ENCODE measurements around the gene TERT.
"Not testable (repeated sequence)": the region's sequence is repeated elsewhere in the genome, so short reads cannot be mapped to it uniquely, and the experiment has no call there.

The TERT gene

DNA sequence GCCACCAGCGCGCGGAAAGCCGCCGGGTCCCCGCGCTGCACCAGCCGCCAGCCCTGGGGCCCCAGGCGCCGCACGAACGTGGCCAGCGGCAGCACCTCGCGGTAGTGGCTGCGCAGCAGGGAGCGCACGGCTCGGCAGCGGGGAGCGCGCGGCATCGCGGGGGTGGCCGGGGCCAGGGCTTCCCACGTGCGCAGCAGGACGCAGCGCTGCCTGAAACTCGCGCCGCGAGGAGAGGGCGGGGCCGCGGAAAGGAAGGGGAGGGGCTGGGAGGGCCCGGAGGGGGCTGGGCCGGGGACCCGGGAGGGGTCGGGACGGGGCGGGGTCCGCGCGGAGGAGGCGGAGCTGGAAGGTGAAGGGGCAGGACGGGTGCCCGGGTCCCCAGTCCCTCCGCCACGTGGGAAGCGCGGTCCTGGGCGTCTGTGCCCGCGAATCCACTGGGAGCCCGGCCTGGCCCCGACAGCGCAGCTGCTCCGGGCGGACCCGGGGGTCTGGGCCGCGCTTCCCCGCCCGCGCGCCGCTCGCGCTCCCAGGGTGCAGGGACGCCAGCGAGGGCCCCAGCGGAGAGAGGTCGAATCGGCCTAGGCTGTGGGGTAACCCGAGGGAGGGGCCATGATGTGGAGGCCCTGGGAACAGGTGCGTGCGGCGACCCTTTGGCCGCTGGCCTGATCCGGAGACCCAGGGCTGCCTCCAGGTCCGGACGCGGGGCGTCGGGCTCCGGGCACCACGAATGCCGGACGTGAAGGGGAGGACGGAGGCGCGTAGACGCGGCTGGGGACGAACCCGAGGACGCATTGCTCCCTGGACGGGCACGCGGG is at the start of gene TERT:
Gene TERT (minus strand): TSS at position 234 of the 815 bp plus-strand sequence. CDS start 79 bp downstream, at position 155.
- DNase-seq, result no peak

DNA sequence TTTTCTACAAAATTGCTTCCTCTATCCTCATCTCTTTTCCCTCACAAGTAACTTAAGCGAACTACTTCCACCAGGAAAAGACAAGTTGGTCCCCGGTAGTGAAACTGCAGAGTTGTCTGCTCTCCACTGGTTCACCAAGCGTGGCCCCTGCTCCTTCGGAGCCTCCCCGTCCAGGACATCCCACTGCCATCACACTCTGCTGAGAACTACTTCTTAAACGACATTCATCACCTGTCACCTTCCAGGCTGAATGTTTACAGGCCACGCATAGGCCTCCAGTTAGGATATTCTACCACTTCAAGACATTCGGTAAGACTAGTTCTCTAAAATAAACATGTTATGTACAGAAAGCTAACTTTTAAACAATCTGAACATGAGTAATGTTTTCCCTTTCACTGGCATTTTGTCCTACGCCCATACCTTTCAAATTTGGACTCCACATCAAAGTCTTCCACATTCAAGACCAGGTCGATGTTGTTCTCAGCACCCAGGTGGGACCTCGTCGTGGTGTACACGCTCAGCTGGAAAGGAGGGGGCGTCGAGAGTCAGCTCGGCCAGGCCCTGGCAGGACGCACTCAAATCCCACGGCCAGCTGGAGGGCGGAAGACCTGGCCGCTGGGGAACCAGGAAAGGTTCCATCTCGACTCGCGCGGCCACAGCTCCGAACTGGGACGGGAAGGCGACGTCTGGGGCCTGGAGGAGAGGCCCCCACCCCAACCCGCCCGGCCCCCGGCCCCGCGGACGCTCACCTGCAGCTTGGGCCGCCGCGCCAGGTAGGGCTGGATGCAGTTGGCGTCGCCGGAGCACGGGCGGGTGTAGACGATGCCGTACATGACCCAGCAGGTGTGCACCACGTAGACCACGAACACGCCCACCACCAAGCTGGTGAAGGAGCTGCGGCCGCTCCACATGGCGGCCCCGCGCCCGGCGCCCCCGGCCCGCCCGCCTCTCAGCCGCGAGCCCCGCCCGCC is 49.3 kb upstream of the TERT start:
- DNase-seq, result peak; percentile 30

GRCh38 chr5:1343315-1343751 is 48.5 kb upstream of the TERT start:
- no peak for DNase-seq

DNA sequence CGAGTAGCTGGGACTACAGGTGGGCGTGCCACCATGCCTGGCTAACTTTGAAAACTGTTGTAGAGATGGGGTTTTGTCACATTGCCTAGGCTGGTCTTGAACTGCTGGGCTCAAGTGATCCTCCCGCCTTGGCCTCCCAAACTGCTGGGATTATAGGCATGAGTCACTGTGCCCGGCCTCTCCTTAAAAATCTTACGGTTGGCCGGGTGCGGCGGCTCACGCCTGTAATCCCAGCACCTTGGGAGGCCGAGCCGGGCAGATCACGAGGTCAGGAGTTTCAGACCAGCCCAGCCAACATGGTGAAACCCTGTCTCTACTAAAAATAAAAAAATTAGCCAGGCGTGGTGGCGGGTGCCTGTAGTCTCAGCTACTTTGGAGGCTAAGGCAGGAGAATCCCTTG is 47.8 kb upstream of the TERT start:
- not testable (repeated sequence) for DNase-seq

DNA sequence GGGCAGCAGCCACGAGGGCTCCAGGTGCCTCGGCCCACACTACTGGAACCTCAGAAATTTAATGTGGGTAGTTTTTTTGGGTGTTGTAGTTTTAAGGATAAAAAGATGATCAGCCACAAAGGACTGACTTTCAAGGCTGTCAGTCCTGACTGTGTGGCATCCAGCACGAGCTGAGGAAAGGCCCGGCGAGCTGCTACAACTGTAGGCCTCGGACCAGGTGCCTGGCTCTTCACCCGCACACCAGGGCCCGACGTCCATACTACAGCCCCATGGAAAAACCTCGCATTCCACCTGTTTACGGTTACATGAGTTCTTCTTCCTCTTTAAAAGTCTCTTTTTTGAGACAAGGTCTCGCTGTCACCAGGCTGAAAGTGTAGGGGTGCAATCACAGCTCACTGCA is 47.4 kb upstream of the TERT start:
- no peak for DNase-seq

- no peak for DNase-seq
Observed at GRCh38 chr5:1341863-1342262, 47.0 kb upstream of the TERT start.

DNA sequence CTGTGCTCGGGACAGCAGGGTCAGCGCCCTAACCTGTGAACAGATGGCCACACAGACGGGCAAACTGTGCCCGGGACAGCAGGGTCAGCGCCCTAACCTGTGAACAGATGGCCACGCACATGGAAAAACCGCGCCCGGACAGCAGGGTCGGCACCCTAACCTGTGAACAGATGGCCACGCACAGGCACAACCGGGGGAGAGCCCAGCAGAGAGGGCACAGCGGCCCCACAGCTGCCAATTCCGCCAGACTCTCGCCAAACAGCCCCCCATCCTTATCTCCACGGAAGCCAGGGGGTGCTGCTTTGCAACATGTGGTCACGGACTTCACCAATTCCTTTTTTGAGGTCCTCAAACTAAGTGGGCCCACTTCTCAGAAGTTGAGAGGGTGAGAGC is 44.9 kb upstream of the TERT start:
- DNase-seq, result not testable (repeated sequence)

GRCh38 chr5:1339139-1339817 is 44.4 kb upstream of the TERT start:
- not testable (repeated sequence) for DNase-seq

- no peak for DNase-seq
Observed at GRCh38 chr5:1338506-1339070, 43.7 kb upstream of the TERT start.

DNA sequence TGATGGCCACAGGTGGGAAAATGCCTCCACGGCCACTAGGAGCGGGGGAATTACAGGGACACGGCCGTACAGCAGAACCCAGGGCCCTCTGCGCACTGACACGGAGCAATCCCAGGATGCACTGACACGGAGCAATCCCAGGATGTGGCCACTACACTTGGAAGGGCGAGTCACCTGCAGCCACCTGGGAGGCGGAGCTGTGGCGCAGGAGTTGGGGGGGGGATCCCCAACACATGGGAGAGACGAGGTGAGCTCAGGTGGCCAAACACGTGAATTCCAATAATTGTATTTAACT is 43.3 kb upstream of the TERT start:
- no peak for DNase-seq

DNA sequence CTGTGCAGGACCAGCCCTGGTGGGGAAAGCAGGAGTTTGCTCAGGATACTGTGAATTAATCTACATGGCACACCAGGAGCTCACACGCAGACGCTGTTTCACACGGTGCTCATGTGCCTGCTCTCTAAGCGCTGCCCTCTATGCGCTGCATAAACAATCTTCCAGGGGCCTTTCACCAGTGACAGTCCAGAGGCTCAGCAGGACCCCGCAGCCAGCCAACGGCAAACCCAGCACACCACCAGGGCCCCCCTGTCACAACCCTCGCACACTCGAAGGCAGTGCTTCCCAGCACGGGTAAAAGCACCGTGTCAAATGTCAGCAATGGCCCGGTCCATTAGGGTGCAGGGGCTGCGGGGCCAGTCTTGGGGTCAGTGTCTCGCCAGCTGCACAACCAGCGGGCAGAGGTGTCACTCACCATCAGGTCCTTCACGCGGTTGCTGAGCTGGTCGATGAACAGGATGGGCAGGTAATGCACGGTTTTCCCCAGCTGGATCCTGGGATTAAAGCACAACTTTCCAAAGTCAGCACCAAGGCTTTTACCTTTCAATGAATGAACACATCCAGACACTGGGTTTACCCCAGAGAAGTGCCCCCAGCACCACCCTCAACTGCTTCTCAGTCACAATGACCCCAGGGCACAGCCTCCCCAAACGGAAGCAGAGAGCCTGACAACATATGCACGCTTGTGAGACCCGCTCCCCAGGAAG is 42.8 kb upstream of the TERT start:
- DNase-seq, result no peak

- DNase-seq, result no peak
Observed at GRCh38 chr5:1336749-1337488, 42.1 kb upstream of the TERT start.

- DNase-seq, result no peak
Observed at GRCh38 chr5:1336106-1336561, 41.3 kb upstream of the TERT start.

DNA sequence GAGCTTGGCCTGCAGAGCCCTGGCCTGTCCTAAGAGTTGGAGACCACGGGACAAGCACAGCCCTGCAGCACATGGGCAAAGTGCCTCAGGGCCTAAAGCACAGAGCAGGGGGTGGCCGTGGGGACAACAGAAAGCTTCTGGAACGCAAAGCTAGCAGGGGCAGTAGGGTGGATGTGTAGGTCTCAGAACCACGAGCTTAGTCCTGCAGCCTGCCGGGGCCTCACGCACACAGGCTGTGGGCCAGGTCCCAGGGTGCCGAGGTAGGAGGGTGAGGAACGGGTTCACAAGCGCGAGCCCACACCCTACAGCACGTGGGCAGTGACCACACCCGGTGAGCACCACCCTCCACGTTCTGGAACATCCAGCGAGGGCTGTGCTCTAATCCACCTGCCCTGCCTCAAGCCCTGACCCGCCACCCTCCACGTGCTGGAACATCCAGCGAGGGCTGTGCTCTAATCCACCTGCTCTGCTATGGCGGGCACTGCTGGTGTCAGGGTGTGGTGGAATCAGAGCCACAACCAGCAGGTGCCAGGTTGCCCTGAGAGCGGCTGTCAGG is 40.8 kb upstream of the TERT start:
- no peak for DNase-seq

DNA sequence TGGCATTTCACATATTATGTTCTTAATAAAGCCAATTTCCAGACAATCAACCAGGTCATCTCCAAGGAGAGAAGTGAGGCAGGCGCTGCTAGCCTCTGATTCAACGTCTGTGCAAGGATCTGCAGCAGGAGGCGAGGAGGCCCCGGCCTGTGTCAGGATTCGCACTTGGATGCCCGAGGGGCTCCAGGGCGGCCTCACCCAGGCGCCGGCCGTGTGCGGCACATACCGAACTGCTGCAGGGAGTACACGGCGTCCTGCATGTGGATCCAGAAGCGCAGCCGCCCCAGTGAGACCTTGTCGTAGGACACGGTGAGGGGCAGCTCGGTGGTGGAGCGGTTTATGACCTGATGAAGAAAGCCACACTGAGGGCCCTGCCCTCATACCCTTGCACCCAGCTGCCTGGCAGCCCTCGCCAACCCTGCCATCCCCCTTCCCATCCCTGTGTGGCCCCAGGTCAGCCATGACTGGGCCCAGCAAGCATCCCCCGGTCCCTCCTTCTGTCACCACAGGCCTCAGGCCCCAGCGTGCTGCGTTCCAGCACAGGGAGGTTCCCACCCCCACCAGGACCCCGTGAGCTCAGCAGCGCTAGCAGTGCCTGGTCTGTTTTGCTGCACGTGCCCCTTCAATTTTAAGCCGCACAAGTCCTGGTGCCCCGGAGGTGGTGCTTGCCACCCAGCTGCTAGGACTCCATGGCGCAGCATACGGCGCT is 40.1 kb upstream of the TERT start:
- no peak for DNase-seq

- DNase-seq, result no peak
Observed at GRCh38 chr5:1333986-1334385, 39.1 kb upstream of the TERT start.

DNA sequence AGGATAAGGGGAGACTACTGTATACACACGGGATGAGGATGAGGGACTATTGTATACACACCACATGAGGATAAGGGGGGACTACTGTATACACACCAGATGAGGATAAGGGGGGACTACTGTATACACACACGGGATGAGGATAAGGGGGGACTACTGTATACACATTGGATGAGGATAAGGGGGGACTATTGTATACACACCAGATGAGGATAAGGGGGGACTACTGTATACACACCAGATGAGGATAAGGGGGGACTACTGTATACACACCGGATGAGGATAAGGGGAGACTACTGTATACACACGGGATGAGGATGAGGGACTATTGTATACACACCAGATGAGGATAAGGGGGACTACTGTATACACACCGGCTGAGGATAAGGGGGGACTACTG is 38.4 kb upstream of the TERT start:
- DNase-seq, result not testable (repeated sequence)

DNA sequence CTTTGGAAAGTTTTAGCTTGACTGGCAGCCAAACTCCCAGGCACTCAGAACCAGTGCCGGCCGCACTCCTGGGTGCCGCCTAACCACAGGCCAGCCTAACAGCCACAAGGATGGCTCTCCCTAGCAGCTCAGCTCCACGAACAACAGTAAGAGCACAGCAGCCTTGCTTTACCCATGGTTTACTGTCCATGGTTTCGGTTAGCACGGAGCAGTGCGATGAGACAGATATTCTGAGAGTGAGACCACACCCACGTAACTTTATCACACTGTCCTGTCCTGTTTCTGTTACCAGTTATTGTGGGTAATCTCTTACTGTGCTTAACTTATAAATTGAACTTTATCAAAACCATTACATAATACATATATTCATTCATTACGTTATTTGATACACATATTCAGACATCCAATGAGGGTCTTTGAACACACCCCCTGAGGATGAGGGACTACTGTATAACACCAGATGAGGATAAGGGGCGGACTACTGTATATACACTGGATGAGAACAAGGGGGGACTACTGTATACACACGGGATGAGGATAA is 37.7 kb upstream of the TERT start:
- DNase-seq, result no peak

DNA sequence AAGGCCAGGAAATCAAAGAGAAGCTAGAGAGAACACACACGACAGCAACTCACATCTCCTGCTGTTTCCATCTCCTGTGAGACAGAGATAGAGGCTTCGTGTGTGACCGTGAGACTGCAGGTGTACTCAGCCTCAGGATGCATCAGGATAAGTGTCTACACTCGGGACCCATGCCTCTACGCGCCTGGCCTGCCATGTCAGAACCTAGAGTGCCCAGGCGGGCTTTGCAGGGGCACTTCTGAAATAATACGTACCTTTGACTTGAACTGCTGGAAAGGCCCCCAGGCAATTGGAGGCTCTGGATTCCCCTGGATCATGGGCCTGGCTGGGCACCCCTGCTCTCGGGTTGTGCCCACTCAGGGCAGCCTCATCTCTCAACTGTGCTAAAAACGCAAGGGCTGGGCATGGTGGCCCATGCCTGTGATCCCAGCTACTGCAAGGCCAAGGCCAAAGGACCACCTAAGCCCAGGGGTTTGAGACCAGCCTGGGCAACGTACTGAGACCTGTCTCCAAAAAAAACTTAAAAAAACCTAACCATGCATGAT is 37.1 kb upstream of the TERT start:
- no peak for DNase-seq

Data from NCI-H748 treated with DMSO at 0.1 percent for 48 hours (cell line).